22Rv1 (cell line): Measurements from ENCODE around the gene COL4A1.

Experiments used
- H3K27ac ChIP-seq: fragments of 450-650 bp; 2 replicates; pipeline ENCODE4 v1.5.1; 2017
- CTCF ChIP-seq: fragments of 450-650 bp; IDR thresholded peaks from 2 replicates; pipeline ENCODE4 v1.5.1; 2017; ENCODE audit warnings: mild to moderate bottlenecking
- ZFX ChIP-seq: fragments of 450-650 bp; IDR thresholded peaks from 2 replicates; pipeline ENCODE4 v1.6.1; 2017; ENCODE audit warnings: antibody characterized with exemption, borderline replicate concordance

The COL4A1 gene

GRCh38 chr13:110232142-110232541 is 74.8 kb downstream of the COL4A1 start:
- H3K27ac ChIP-seq: no peak overlapping the region
- no peak for TF ChIP-seq CTCF
- TF ChIP-seq ZFX: no peak

GRCh38 chr13:110231348-110232047 is 75.5 kb downstream of the COL4A1 start:
- TF ChIP-seq ZFX: no peak
- TF ChIP-seq CTCF: no peak
- no peak overlapping the region for H3K27ac ChIP-seq

- TF ChIP-seq ZFX: no peak
- H3K27ac ChIP-seq: no peak overlapping the region
Observed at GRCh38 chr13:110230661-110231347, 76.2 kb downstream of the COL4A1 start.

GRCh38 chr13:110229905-110230563 is 76.9 kb downstream of the COL4A1 start:
- TF ChIP-seq ZFX: no peak
- TF ChIP-seq CTCF: no peak
- H3K27ac ChIP-seq: no peak overlapping the region

- H3K27ac ChIP-seq: no peak overlapping the region
Observed at GRCh38 chr13:110228936-110229904, 77.7 kb downstream of the COL4A1 start.

GRCh38 chr13:110227864-110228643 is 78.9 kb downstream of the COL4A1 start:
- TF ChIP-seq ZFX: no peak
- no peak for TF ChIP-seq CTCF
- H3K27ac ChIP-seq: no peak overlapping the region

More at GRCh38 chr13:110228936-110229904, 77.7 kb downstream of the COL4A1 start:
- TF ChIP-seq CTCF (no peak), ZFX (no peak)
